ENCODE measurements around the gene ITPA.

Gene ITPA

GRCh38 chr20:3218307-3218988 is 9.2 kb downstream of the ITPA start:
- TF ChIP-seq CTCF (IDR thresholded peaks at IDR 0.05; ENCODE audit: extremely low read depth, insufficient read depth, missing control alignments): peak; percentile 97
- peak; percentile 86 for DNase-seq (ENCODE audit: low spot score)
- in situ Hi-C loops (cut with MboI; ENCODE audit: low pct_unique_long_range_greater_than_20kb, low sequenced_read_pairs, unreplicated experiment): no loop called here

- TF ChIP-seq CTCF (IDR thresholded peaks at IDR 0.05; ENCODE audit: extremely low read depth, insufficient read depth, missing control alignments): no peak
- in situ Hi-C loops (cut with MboI; ENCODE audit: low pct_unique_long_range_greater_than_20kb, low sequenced_read_pairs, unreplicated experiment): no loop called here
- no peak for DNase-seq (ENCODE audit: low spot score)
These were observed 12.3 kb downstream of the ITPA start for GRCh38 chr20:3221398-3222226.

GRCh38 chr20:3222635-3223600 is 13.6 kb downstream of the ITPA start:
- TF ChIP-seq CTCF (IDR thresholded peaks at IDR 0.05; ENCODE audit: extremely low read depth, insufficient read depth, missing control alignments): no peak
- in situ Hi-C loops (cut with MboI; ENCODE audit: low pct_unique_long_range_greater_than_20kb, low sequenced_read_pairs, unreplicated experiment): no loop called here
- DNase-seq (ENCODE audit: low spot score): peak; percentile 86

- in situ Hi-C loops (cut with MboI; ENCODE audit: low pct_unique_long_range_greater_than_20kb, low sequenced_read_pairs, unreplicated experiment): no loop called here
- TF ChIP-seq CTCF (IDR thresholded peaks at IDR 0.05; ENCODE audit: extremely low read depth, insufficient read depth, missing control alignments): no peak
- no peak for DNase-seq (ENCODE audit: low spot score)
These were observed 14.3 kb downstream of the ITPA start for GRCh38 chr20:3223651-3223993.

- no peak for DNase-seq (ENCODE audit: low spot score)
- no peak for TF ChIP-seq CTCF (IDR thresholded peaks at IDR 0.05; ENCODE audit: extremely low read depth, insufficient read depth, missing control alignments)
- in situ Hi-C loops (cut with MboI; ENCODE audit: low pct_unique_long_range_greater_than_20kb, low sequenced_read_pairs, unreplicated experiment): no loop called here
These were observed 14.8 kb downstream of the ITPA start for GRCh38 chr20:3223994-3224680.

Measured in GM13977 (cell line).